ENCODE data around the gene ARCN1. TPM values are rescaled to one million over a fixed set of nuclear protein-coding genes. Genes with fewer than 3 reads are reported as not detected.

The ARCN1 gene
- polyA plus RNA-seq, 1 donor, result 139 TPM

DNA sequence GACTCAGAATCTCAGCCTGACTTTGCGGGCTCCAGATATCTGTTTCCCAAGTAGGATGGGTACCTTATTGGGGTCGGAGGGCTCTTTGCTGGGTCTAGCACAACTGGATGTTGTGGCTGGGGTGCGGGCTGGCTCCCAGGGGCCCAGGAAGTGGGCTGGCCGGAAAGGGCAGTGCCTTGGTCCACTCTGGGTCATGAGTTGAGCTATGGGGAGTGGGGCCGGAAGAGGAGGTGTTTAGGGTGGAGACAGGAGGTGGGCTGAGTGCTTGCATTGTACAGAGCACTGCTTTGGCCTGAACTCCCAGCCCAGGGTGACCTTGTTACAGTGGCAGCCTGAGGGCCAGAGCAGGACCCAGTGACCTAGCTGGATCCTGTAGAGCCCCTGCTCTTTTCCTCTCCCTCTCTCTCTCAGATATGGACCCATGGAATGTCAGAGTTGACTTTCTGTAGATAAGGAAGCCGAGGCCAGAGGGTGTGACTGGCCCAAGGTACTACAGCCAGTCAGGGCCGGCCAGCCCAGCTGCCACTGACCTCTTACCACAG is 48.4 kb downstream of the ARCN1 start:
- H3K36me3 ChIP-seq (ENCODE audit: control insufficient read depth, insufficient read depth, low read length), result peaks cover 10% of the 10 kb centered on the region
- H3K9me3 ChIP-seq (ENCODE audit: control insufficient read depth, low read depth, low read length), result no peaks in the 10 kb centered on the region
- peak overlapping the region; percentile 51 for H3K27ac ChIP-seq (ENCODE audit: low read length)
- peak overlapping the region; percentile 40 for H3K4me3 ChIP-seq (ENCODE audit: low read length)
- peaks cover 19% of the 10 kb centered on the region for H3K4me1 ChIP-seq (ENCODE audit: control insufficient read depth, insufficient read depth, low read length)
- no CpG with 5 or more reads among the region's 7 CpGs for WGBS (ENCODE audit: insufficient coverage, low lambda C conversion rate)
- DNase-seq, result no peak
- no peaks in the 10 kb centered on the region for H3K27me3 ChIP-seq (ENCODE audit: control insufficient read depth, insufficient read depth, low read length)

DNA sequence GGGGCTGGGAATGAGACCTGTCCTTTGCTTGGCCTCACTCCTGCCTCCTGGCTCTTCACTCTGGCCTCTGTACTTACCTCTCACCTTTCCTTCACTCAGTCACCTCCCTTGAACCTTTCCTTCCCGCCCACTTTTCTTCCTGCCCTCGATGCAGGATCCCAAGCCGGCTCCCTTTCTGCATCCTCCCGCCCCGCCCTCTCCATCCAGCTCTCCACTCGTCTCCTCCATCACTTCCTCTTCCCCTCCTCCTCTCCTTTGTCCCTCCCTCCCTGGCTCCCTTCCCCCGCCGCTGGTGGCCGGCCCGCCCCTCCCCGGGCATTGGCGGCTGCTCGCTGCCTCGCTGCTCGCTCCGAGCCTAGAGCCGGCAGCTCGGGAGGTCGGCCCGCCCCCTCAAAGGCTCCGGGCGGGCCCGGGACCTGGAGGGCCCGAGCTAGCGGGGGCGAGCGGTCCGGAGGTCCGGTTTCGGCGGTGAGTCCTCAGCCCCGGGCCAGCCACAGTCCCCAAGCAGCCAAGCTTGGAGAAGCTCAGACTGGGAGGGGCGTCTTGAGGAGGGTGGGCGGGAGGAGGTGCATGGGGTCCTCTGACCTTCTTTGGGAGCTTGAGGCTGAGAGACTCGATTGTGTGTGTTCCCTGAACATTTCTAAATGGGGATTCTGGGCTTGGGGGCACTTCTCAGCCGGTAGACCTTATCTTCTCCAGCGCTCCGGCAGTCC is 49.0 kb downstream of the ARCN1 start:
- Histone ChIP-seq H3K36me3 (ENCODE audit: control insufficient read depth, insufficient read depth, low read length) (peaks cover 9% of the 10 kb centered on the region), H3K27me3 (ENCODE audit: control insufficient read depth, insufficient read depth, low read length) (no peaks in the 10 kb centered on the region), H3K4me1 (ENCODE audit: control insufficient read depth, insufficient read depth, low read length) (peaks cover 19% of the 10 kb centered on the region), H3K27ac (ENCODE audit: low read length) (peak overlapping the region; percentile 56), H3K4me3 (ENCODE audit: low read length) (peak overlapping the region; percentile 40), H3K9me3 (ENCODE audit: control insufficient read depth, low read depth, low read length) (no peaks in the 10 kb centered on the region)
- WGBS (ENCODE audit: insufficient coverage, low lambda C conversion rate), result 2% methylated on average over 6 of the region's 38 CpGs
- peak in 1 of 2 donors; percentile 76 for DNase-seq

DNA sequence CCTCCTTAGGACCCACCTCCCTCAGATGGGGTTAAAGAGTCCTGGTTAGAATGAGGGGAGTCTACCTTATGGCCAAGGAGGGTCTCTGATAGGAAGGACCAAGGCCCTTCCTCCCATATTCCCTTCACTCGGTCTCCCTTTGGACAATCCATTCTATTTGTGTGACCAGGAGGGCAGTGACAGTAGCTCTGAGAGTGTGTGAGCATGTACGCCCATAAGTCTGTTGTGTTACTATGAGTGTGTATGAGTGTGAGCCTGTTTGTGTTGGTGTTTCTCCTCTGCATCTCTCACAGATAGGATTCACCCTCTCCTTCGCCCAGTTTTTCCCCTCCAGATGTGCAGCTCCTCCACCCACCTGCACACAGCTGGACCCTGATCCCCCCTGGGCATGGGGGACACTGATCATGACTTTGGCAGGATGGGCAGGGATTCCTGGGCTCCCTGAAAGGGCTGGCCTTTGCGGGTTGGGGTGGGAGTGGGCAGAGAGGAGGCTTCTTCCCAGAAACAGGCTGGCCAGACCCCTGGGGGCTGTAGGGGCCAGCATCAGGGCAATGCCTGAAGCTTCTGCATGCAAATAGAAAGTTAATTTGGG is 49.7 kb downstream of the ARCN1 start:
- peak overlapping the region; percentile 40 for H3K4me3 ChIP-seq (ENCODE audit: low read length)
- H3K4me1 ChIP-seq (ENCODE audit: control insufficient read depth, insufficient read depth, low read length), result peaks cover 19% of the 10 kb centered on the region
- H3K9me3 ChIP-seq (ENCODE audit: control insufficient read depth, low read depth, low read length), result no peaks in the 10 kb centered on the region
- no CpG with 5 or more reads among the region's 4 CpGs for WGBS (ENCODE audit: insufficient coverage, low lambda C conversion rate)
- no peak for DNase-seq
- H3K27ac ChIP-seq (ENCODE audit: low read length), result peak overlapping the region; percentile 56
- H3K36me3 ChIP-seq (ENCODE audit: control insufficient read depth, insufficient read depth, low read length), result peaks cover 10% of the 10 kb centered on the region
- H3K27me3 ChIP-seq (ENCODE audit: control insufficient read depth, insufficient read depth, low read length), result no peaks in the 10 kb centered on the region

DNA sequence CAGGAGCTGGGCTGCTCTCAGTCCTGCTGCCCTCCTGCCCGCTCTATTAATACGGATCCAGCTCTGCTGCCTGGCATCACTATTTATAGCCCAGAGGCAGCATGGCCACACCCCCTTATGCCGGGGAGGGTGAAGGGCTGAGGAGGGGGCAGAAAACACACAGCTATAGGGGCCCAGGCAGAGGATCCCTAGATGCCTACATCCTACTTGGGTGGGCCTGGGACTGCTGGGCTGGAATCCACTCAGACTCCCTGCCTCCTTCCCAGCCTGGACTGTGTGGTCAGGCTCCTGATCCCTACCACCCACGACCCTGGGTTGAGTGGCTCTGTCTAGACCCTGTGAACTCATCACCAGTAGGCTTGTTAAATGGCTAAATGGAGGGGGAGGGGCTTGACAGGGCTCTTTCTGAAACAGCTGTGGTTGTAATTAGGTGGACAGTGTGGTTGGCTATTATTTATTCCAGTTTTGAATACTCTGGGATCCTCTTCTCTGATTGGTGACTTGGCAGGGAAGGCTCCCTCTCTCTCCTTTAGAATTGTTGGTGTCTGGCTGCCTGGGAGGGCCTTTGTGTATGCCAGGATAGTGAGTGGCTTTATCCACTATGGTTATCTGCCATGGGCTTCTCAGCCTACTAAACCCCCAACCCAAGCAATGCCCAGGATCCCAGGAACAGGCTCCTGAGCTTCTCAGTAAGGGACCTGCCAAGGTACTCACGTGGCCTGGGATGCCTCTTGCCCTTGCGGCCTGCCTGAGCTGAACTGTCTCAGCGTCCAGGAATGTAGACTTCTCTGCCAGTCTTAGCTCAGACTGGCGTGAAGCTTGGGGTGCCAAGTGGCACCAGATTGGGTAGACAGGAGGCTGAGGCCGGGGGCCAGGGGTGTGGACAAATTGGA is 50.4 kb downstream of the ARCN1 start:
- H3K27me3 ChIP-seq (ENCODE audit: control insufficient read depth, insufficient read depth, low read length), result no peaks in the 10 kb centered on the region
- DNase-seq, result no peak
- WGBS (ENCODE audit: insufficient coverage, low lambda C conversion rate), result no CpG with 5 or more reads among the region's 9 CpGs

DNA sequence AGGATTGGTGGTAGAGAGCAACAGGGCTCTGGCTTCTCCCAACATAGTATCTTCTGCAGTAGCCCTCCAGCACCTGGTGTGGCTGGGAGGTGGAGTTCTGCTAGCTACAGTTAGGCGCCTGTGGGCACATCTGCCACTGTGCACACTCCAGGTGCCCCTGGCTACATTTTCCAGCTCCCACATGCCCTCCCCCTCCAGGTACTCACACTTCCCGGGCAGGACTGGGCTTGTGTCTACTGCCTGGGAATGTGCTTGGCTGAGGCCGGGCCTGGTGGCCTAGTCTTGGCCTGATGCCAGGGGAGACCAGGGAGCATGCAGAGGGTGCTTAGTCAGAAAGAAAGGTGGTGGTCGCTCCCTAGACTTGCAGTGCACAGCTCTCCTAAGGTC is 51.1 kb downstream of the ARCN1 start:
- WGBS (ENCODE audit: insufficient coverage, low lambda C conversion rate), result no CpG with 5 or more reads among the region's 4 CpGs
- Histone ChIP-seq H3K27ac (ENCODE audit: low read length) (peak overlapping the region; percentile 44), H3K4me1 (ENCODE audit: control insufficient read depth, insufficient read depth, low read length) (peaks cover 12% of the 10 kb centered on the region), H3K4me3 (ENCODE audit: low read length) (no peak overlapping the region), H3K36me3 (ENCODE audit: control insufficient read depth, insufficient read depth, low read length) (peaks cover 17% of the 10 kb centered on the region), H3K9me3 (ENCODE audit: control insufficient read depth, low read depth, low read length) (no peaks in the 10 kb centered on the region), H3K27me3 (ENCODE audit: control insufficient read depth, insufficient read depth, low read length) (no peaks in the 10 kb centered on the region)
- DNase-seq, result no peak

More for the DNA sequence above, 50.4 kb downstream of the ARCN1 start:
- Histone ChIP-seq H3K4me1 (ENCODE audit: control insufficient read depth, insufficient read depth, low read length) (peaks cover 17% of the 10 kb centered on the region), H3K9me3 (ENCODE audit: control insufficient read depth, low read depth, low read length) (no peaks in the 10 kb centered on the region), H3K4me3 (ENCODE audit: low read length) (peak overlapping the region; percentile 40), H3K27ac (ENCODE audit: low read length) (peak overlapping the region; percentile 56), H3K36me3 (ENCODE audit: control insufficient read depth, insufficient read depth, low read length) (peaks cover 11% of the 10 kb centered on the region)

DNA sequence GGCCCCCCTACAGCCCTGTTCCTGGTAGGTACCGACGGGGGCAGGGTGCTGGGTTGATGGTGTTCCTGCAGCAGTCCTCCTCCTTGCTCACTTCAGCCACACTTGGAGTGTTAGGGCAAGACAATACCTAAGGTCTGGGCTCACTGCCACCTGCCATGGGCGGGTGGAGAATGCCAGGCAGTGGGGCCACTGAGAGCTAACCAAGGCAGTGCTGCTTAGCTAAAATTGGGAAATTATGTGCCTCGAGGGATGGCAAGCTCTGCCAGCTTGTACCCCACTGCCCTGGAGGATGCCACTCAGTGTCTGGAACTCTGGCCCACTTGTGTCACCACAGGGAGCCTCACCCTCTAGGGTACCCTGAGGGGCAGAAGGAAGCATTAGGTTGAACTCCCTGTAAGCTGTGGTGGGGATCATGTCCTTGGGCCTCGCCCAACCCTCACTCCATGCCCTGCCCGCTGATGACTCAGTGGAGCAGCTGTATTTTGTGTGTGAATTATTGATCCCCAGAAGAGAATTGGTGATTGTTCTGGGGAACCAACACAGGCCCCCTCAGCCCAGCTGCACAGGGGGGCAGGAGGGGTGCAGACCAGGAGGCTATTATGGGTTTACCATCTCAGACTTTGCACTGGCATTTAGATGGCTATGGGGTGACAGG is 53.0 kb downstream of the ARCN1 start:
- H3K9me3 ChIP-seq (ENCODE audit: control insufficient read depth, low read depth, low read length), result no peaks in the 10 kb centered on the region
- no CpG with 5 or more reads among the region's 6 CpGs for WGBS (ENCODE audit: insufficient coverage, low lambda C conversion rate)
- no peak for DNase-seq
- H3K27me3 ChIP-seq (ENCODE audit: control insufficient read depth, insufficient read depth, low read length), result no peaks in the 10 kb centered on the region
- no peak overlapping the region for H3K27ac ChIP-seq (ENCODE audit: low read length)
- no peak overlapping the region for H3K4me3 ChIP-seq (ENCODE audit: low read length)
- peaks cover 19% of the 10 kb centered on the region for H3K4me1 ChIP-seq (ENCODE audit: control insufficient read depth, insufficient read depth, low read length)
- H3K36me3 ChIP-seq (ENCODE audit: control insufficient read depth, insufficient read depth, low read length), result peaks cover 22% of the 10 kb centered on the region

DNA sequence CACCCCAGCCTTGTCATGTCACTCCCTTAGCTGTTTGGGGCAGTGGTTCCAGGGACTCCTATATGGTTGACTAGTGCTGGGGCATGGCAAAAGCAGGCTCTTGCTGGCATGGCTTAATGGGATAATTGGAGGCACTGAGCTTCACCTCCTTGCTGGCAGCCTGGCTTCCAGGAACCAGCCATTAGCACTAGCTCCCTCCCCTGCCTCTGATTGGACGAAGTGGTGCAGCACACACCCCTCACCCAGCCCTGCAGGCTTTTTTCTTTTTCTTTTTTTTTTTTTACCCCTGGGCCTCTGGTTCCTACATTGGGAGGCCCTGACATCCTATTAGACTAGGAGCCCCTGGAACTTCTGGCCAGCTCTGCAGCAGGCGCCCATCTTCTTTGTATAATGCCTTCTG is 53.8 kb downstream of the ARCN1 start:
- Histone ChIP-seq H3K27me3 (ENCODE audit: control insufficient read depth, insufficient read depth, low read length) (no peaks in the 10 kb centered on the region), H3K4me3 (ENCODE audit: low read length) (no peak overlapping the region), H3K9me3 (ENCODE audit: control insufficient read depth, low read depth, low read length) (no peaks in the 10 kb centered on the region), H3K4me1 (ENCODE audit: control insufficient read depth, insufficient read depth, low read length) (peaks cover 16% of the 10 kb centered on the region), H3K27ac (ENCODE audit: low read length) (no peak overlapping the region), H3K36me3 (ENCODE audit: control insufficient read depth, insufficient read depth, low read length) (peaks cover 25% of the 10 kb centered on the region)
- WGBS (ENCODE audit: insufficient coverage, low lambda C conversion rate), result no CpG with 5 or more reads among the region's 2 CpGs
- no peak for DNase-seq

DNA sequence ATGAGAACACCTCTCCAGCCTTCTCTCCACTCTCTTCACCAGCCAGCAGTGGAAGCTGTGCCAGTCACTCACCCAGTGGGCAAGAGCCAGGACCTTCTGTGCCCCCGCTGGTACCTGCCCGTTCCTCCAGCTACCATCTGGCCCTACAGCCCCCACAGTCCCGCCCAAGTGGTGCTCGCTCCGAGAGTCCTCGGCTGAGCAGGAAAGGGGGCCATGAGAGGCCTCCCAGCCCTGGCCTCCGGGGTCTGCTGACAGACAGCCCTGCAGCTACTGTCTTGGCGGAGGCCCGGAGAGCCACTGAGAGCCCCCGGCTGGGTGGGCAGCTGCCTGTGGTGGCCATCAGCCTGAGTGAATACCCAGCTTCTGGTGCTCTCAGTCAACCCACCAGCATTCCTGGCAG is 55.4 kb downstream of the ARCN1 start:
- H3K27me3 ChIP-seq (ENCODE audit: control insufficient read depth, insufficient read depth, low read length), result no peaks in the 10 kb centered on the region
- no peak overlapping the region for H3K27ac ChIP-seq (ENCODE audit: low read length)
- WGBS (ENCODE audit: insufficient coverage, low lambda C conversion rate), result no CpG with 5 or more reads among the region's 10 CpGs
- H3K4me1 ChIP-seq (ENCODE audit: control insufficient read depth, insufficient read depth, low read length), result peaks cover 31% of the 10 kb centered on the region
- H3K4me3 ChIP-seq (ENCODE audit: low read length), result no peak overlapping the region
- peaks cover 29% of the 10 kb centered on the region for H3K36me3 ChIP-seq (ENCODE audit: control insufficient read depth, insufficient read depth, low read length)
- H3K9me3 ChIP-seq (ENCODE audit: control insufficient read depth, low read depth, low read length), result no peaks in the 10 kb centered on the region
- no peak for DNase-seq

DNA sequence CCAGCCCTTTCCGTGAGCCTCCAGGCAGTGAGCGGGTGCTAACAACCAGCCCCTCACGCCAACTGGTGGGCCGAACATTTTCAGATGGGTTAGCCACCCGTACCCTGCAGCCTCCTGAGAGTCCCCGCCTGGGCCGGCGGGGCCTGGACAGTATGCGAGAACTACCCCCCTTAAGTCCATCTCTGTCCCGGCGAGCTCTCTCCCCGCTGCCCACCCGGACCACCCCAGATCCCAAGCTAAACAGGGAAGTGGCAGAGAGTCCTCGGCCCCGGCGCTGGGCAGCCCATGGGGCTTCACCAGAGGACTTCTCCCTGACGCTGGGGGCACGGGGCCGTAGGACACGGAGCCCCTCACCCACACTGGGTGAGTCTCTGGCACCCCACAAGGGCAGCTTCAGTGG is 55.8 kb downstream of the ARCN1 start:
- DNase-seq, result no peak
- H3K27me3 ChIP-seq (ENCODE audit: control insufficient read depth, insufficient read depth, low read length), result no peaks in the 10 kb centered on the region
- 100% methylated on average over 2 of the region's 20 CpGs for WGBS (ENCODE audit: insufficient coverage, low lambda C conversion rate)
- H3K27ac ChIP-seq (ENCODE audit: low read length), result no peak overlapping the region
- H3K9me3 ChIP-seq (ENCODE audit: control insufficient read depth, low read depth, low read length), result no peaks in the 10 kb centered on the region
- peaks cover 32% of the 10 kb centered on the region for H3K4me1 ChIP-seq (ENCODE audit: control insufficient read depth, insufficient read depth, low read length)
- no peak overlapping the region for H3K4me3 ChIP-seq (ENCODE audit: low read length)
- peaks cover 30% of the 10 kb centered on the region for H3K36me3 ChIP-seq (ENCODE audit: control insufficient read depth, insufficient read depth, low read length)

DNA sequence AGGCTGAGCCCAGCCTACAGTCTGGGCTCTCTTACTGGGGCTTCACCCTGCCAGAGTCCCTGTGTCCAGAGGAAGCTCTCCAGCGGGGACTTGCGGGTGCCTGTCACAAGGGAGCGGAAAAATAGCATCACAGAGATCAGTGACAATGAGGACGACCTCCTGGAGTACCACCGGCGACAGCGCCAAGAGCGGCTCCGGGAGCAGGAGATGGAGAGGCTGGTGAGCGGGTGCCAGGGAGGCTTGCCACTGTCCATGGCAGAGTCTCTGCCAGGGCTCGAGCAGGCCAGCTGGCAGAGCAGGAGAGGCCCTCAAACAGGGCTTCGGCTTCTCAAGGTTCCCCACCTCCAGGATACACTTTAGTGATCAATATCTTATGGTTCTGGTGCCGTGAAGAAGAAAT is 56.2 kb downstream of the ARCN1 start:
- H3K27ac ChIP-seq (ENCODE audit: low read length), result no peak overlapping the region
- no peak overlapping the region for H3K4me3 ChIP-seq (ENCODE audit: low read length)
- H3K27me3 ChIP-seq (ENCODE audit: control insufficient read depth, insufficient read depth, low read length), result no peaks in the 10 kb centered on the region
- H3K9me3 ChIP-seq (ENCODE audit: control insufficient read depth, low read depth, low read length), result no peaks in the 10 kb centered on the region
- peaks cover 30% of the 10 kb centered on the region for H3K36me3 ChIP-seq (ENCODE audit: control insufficient read depth, insufficient read depth, low read length)
- no peak for DNase-seq
- H3K4me1 ChIP-seq (ENCODE audit: control insufficient read depth, insufficient read depth, low read length), result peaks cover 33% of the 10 kb centered on the region
- WGBS (ENCODE audit: insufficient coverage, low lambda C conversion rate), result no CpG with 5 or more reads among the region's 13 CpGs
